PC-9 (cell line): ENCODE data around the gene INSYN2B. TPM values are rescaled to one million over a fixed set of nuclear protein-coding genes. Genes with fewer than 3 reads are reported as not detected.

Experiments used
- BruUV-seq: library from RNA; stranded (reverse); fragments of 400-500 nt; replicated peaks from 2 replicates; lab custom pipeline; 2021; lab: Mats Ljungman, UMichigan
- CTCF ChIA-PET: fragments of 300-600 bp; sonication (Branson Sonifier 250); formaldehyde crosslinking; loops from one replicate; lab custom pipeline; 2022; ENCODE audit warnings: antibody characterized with exemption; lab: Charles Lee
- POLR2A ChIA-PET: fragments of 300-600 bp; sonication (Branson Sonifier 250); formaldehyde crosslinking; loops from one replicate; lab custom pipeline; 2022; ENCODE audit warnings: antibody characterized with exemption; ENCODE audit not compliant: unreplicated experiment; lab: Charles Lee
- DNase-seq, 2 experiments: peaks; one replicate each; pipeline versions ENCODE4 v3.0.0 to v3.0.0-alpha.2; 2015 to 2022; ENCODE audit warnings: mixed read lengths in 1 of 2
- H2AFZ ChIP-seq: fragments of 200-600 bp; sonication (generic); 2 replicates; pipeline ENCODE4 v1.8.1; 2017; ENCODE audit warnings: antibody characterized with exemption
- H3F3A ChIP-seq: fragments of 200-600 bp; sonication (generic); 2 replicates; pipeline ENCODE4 v1.8.1; 2017; ENCODE audit warnings: antibody characterized with exemption, mild to moderate bottlenecking, low read depth; ENCODE audit not compliant: insufficient read depth
- H3K27ac ChIP-seq: fragments of 200-600 bp; sonication (generic); 2 replicates; pipeline ENCODE4 v1.6.1; 2016; ENCODE audit warnings: mixed run types
- H3K27me3 ChIP-seq: fragments of 200-600 bp; sonication (generic); 2 replicates; pipeline ENCODE4 v1.6.1; 2016; ENCODE audit warnings: low read depth, mixed run types; ENCODE audit not compliant: insufficient read depth
- H3K36me3 ChIP-seq: fragments of 200-600 bp; sonication (generic); 2 replicates; pipeline ENCODE4 v1.6.1; 2016; ENCODE audit warnings: low read depth, mixed run types
- H3K4me1 ChIP-seq: fragments of 200-600 bp; sonication (generic); replicated peaks from 2 replicates; pipeline ENCODE4 v1.6.1; 2016; ENCODE audit warnings: mixed run types; ENCODE audit not compliant: insufficient read depth
- H3K4me2 ChIP-seq: fragments of 200-600 bp; sonication (generic); 2 replicates; pipeline ENCODE4 v1.6.1; 2017; ENCODE audit warnings: mixed run types
- H3K4me3 ChIP-seq: fragments of 200-600 bp; sonication (generic); 2 replicates; pipeline ENCODE4 v1.6.1; 2016; ENCODE audit warnings: mixed run types
- H3K79me2 ChIP-seq: fragments of 200-600 bp; sonication (generic); 2 replicates; pipeline ENCODE4 v1.6.1; 2017; ENCODE audit warnings: low read depth, mixed run types
- H3K9me2 ChIP-seq: fragments of 200-600 bp; sonication (generic); 2 replicates; pipeline ENCODE4 v1.8.1; 2017; ENCODE audit warnings: mild to moderate bottlenecking; ENCODE audit not compliant: insufficient read depth
- H3K9me3 ChIP-seq: fragments of 200-600 bp; sonication (generic); 2 replicates; pipeline ENCODE4 v1.8.1; 2016; ENCODE audit warnings: low read depth; ENCODE audit not compliant: insufficient read depth
- H4K20me1 ChIP-seq: fragments of 200-600 bp; sonication (generic); 2 replicates; pipeline ENCODE4 v1.8.1; 2017; ENCODE audit not compliant: insufficient read depth
- CTCF ChIP-seq: fragments of 200-600 bp; sonication (generic); conservative IDR thresholded peaks from 2 replicates; pipeline ENCODE4 v1.6.1; 2017; ENCODE audit warnings: mixed run types, antibody characterized with exemption, mild to moderate bottlenecking, moderate library complexity
- EZH2 ChIP-seq: fragments of 200-600 bp; sonication (generic); IDR thresholded peaks from 2 replicates; pipeline ENCODE4 v1.8.0; 2017; ENCODE audit warnings: antibody characterized with exemption, low read depth
- intact Hi-C: fragments of 100-400 bp; cut with micrococcal nuclease; formaldehyde crosslinking; loops from one replicate; pipeline ENCODE4 v1.10.0; 2022; ENCODE audit not compliant: unreplicated experiment
- total RNA-seq: library from RNA; stranded (reverse); gene quantifications from 2 replicates; pipeline ENCODE4 v1.2.3, GENCODE V29; 2021

INSYN2B gene
- total RNA-seq, 1 experiment from 2014 or later = not detected

- ChIA-PET CTCF (no interaction called here), POLR2A (no interaction called here)
- Histone ChIP-seq H3K4me3 (no peak overlapping the region), H3K79me2 (no peaks in the 10 kb centered on the region), H3K4me1 (no peaks in the 10 kb centered on the region), H3K4me2 (no peak overlapping the region), H3K9me3 (no peaks in the 10 kb centered on the region), H2AFZ (no peak overlapping the region), H3F3A (no peaks in the 10 kb centered on the region), H3K9me2 (no peaks in the 10 kb centered on the region), H4K20me1 (no peaks in the 10 kb centered on the region), H3K27me3 (no peaks in the 10 kb centered on the region), H3K27ac (no peak overlapping the region), H3K36me3 (no peaks in the 10 kb centered on the region)
- no peak for TF ChIP-seq EZH2
- TF ChIP-seq CTCF = no peak
- intact Hi-C loops = no loop called here
- no TSS peak for BruUV-seq
- DNase-seq = no peak
Observed at GRCh38 chr5:169935762-169936161, 44.5 kb downstream of the INSYN2B start.

- Histone ChIP-seq H3K27me3 (no peaks in the 10 kb centered on the region), H3K4me1 (no peaks in the 10 kb centered on the region), H3K79me2 (no peaks in the 10 kb centered on the region), H3K4me3 (no peak overlapping the region), H3K4me2 (no peak overlapping the region), H3K9me3 (no peaks in the 10 kb centered on the region), H3K36me3 (no peaks in the 10 kb centered on the region), H2AFZ (no peak overlapping the region), H3F3A (no peaks in the 10 kb centered on the region), H3K27ac (no peak overlapping the region), H3K9me2 (no peaks in the 10 kb centered on the region), H4K20me1 (no peaks in the 10 kb centered on the region)
- BruUV-seq = no TSS peak
- no peak for TF ChIP-seq EZH2
- intact Hi-C loops = no loop called here
- no peak for DNase-seq
- CTCF ChIA-PET = no interaction called here
- POLR2A ChIA-PET = no interaction called here
Observed at GRCh38 chr5:169934990-169935389, 45.3 kb downstream of the INSYN2B start.

- Histone ChIP-seq H3K79me2 (no peaks in the 10 kb centered on the region), H3K36me3 (no peaks in the 10 kb centered on the region), H2AFZ (no peak overlapping the region), H3K9me2 (no peaks in the 10 kb centered on the region; the same call in 1 of the 2 replicates), H3K4me1 (no peaks in the 10 kb centered on the region), H3F3A (no peaks in the 10 kb centered on the region), H3K27me3 (no peaks in the 10 kb centered on the region), H3K9me3 (no peaks in the 10 kb centered on the region), H3K4me3 (no peak overlapping the region), H4K20me1 (no peaks in the 10 kb centered on the region), H3K27ac (no peak overlapping the region), H3K4me2 (no peak overlapping the region)
- no peak for DNase-seq
- POLR2A ChIA-PET = no interaction called here
- intact Hi-C loops = no loop called here
- no peak for TF ChIP-seq CTCF
- CTCF ChIA-PET = no interaction called here
- no TSS peak for BruUV-seq
Observed at GRCh38 chr5:169933616-169934015, 46.7 kb downstream of the INSYN2B start.

GRCh38 chr5:169933127-169933526 is 47.2 kb downstream of the INSYN2B start:
- H3K36me3 ChIP-seq = no peaks in the 10 kb centered on the region
- H3K9me2 ChIP-seq = no peaks in the 10 kb centered on the region; the same call in 1 of the 2 replicates
- no peaks in the 10 kb centered on the region for H4K20me1 ChIP-seq
- CTCF ChIA-PET = no interaction called here
- no peak overlapping the region for H2AFZ ChIP-seq
- intact Hi-C loops = no loop called here
- BruUV-seq = no TSS peak
- no peaks in the 10 kb centered on the region for H3K27me3 ChIP-seq
- no peak overlapping the region for H3K4me2 ChIP-seq
- H3K4me1 ChIP-seq = no peaks in the 10 kb centered on the region
- no peak overlapping the region for H3K27ac ChIP-seq
- no peak for DNase-seq
- H3F3A ChIP-seq = no peaks in the 10 kb centered on the region
- TF ChIP-seq EZH2 (no peak), CTCF (no peak)
- POLR2A ChIA-PET = no interaction called here
- H3K79me2 ChIP-seq = no peaks in the 10 kb centered on the region
- no peak overlapping the region for H3K4me3 ChIP-seq
- no peaks in the 10 kb centered on the region for H3K9me3 ChIP-seq
